HG03060 (cell line): ENCODE results near the gene SLC38A1.
A peak's percentile ranks its signal among the peaks of the same experiment; 100 is the strongest.

Experiments
- ATAC-seq: cut with Tn5 transposase; IDR thresholded peaks from one replicate; pipeline ENCODE4 v1.9.1; 2021; ENCODE audit warnings: low read depth, moderate number of reproducible peaks; ENCODE audit not compliant: unreplicated experiment

The SLC38A1 gene

DNA sequence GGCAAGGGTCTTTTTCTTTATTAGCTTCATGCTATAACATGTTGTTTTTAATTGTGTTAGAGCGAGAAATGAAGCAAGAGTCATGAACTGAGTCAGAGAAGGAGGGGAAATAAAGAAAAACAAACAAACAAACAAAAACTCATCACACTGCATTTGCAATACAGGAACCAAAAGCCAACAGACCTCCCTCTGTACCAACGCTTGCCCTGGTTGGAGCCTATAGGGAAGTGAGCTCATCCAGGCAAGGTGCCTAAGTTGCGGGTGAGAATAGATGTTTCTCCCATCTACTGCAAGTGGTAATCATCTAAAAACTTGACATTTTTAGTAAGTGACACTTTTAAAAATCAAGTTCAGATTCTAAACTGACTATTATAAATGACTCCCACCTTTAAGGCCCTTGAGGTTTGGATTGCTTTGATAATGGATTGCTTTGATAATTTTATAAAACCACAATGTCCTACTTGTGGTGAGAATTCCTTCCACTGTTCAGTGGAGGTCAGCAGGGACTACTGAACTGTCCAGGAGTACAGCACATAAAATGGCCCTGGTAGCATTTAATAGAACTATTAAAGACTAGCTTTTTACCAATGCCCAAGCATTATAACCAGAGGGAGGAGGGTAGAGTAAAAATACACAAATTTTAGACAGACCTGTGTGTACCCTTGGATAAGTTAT, 31.3 kb downstream of the SLC38A1 start:
- no peak for ATAC-seq

DNA sequence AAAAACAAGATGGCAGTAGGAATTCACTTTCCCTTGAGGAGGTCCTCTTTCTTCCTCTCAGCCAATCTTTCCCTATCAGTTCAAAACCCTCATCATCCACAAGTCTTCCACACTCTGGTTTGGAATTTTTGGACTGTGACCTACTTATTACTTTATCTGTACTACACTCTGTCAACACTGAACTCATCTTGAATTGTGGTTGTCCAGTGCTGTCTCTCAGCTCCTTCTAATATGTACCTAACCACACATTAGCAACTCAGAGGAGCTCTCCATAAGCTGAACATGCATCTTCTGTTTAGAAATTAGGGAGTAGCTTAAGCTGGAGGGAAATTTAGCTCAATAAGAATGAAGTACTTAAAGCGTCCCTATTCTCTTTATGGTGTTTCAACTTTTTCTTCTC, 34.8 kb downstream of the SLC38A1 start:
- no peak for ATAC-seq

DNA sequence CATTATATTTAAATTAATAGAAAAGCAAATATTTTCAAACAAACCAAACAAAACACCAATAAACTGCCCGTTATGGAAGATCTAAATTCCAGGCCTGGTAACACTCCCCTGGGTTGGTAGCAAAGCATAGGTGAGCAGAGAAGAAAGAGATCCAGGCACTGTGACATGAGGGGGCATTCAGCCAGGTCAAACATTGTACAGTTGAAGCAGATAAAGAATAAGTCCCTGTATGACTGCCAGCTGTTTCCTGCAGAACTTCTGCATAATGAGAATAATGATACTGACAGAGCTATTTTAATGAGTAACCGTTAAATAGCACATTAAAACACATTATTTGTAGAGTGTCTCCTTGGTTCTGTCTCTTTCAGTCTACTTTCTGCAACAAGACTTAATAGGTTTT, 35.4 kb downstream of the SLC38A1 start:
- no peak for ATAC-seq

DNA sequence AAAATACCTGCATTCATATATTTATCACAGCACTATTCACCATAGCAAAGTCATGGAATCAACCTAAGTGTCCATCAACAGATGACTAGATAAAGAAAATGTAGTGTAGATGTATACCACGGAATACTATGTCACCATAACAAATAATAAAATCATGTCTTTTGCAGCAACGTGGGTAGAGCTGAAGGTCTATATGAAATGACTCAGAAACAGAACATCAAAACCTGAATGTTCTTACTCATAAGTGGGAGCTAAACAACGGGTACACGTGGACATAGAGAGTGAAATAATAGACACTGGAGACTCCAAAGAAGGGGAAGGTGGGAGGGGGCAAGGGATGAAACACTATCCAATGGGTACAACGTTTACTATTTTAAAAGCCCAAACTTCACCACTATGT, 37.9 kb downstream of the SLC38A1 start:
- no peak for ATAC-seq

DNA sequence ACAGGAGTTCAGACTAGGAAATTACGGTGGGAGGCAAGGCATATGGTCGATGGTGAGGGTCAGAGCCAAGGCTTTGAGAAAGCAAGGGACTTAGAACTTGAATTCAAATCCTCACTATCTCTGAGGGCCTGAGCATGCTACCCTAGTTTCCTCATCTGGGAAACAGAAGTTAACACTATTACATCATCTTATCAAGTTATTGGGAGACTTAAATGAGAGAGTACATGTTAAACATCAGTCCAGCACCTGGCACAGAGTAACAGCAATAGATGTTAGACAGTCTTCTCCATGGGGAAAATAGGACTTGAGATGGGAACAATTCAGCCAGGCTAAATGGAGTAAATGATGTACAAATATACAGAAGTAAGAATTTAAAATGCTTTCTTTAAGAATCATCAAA, 38.5 kb downstream of the SLC38A1 start:
- no peak for ATAC-seq

DNA sequence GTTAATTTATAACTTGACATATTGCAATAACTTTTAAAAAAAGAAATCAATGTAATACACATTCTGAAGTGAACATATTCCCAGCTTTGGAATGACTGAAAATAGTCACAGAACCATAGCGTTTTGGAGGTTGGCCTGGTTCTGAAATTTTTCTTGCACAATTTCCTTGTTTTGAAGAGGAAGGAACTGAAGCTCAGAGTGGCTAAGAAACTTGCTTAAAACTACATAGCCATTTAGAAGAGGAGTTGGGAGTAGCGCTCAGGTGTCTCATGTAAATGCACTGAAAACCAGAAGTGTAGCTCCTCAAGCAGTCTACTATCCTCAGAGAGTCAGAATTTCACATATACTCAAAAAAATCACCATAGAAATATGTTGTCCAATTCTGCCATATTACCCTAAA, 41.2 kb downstream of the SLC38A1 start:
- ATAC-seq: no peak

DNA sequence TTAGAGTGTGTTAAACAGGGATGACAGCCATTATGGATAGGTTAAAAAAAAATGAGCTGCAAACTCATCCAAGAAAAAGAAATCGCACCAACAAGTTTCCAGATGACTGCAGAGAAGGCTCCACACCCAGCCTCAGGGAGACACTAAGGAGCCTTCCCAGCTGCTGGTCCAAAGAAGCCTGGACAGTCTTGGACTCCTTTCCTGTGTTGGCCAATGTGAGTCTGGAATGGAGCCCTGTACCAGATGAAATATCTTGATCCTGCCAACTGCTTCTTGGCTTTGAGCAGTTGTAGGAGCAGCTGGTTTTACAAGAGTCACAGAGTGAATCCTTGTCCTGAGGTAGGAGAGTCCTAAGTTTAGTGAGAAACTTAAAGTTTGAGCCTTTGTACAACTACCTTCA, 44.5 kb downstream of the SLC38A1 start:
- ATAC-seq: no peak

DNA sequence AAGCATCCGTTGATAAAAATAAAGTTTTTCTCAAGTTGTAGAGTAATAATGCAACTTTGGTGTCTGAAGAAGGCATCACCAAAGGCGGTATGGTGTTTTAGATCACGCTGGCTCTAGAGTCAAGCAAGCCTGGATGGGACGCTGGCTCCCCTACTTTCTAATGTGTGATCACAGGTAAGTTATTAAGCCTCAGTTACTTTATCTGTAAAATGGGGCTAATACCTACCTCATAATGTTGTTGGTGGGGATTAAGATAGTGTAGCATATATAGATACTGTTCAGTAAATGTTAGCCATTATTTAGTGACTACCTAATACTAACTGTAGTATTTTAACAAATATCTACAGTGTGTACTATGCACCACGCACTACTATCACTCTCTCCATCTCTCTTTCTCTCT, 45.8 kb downstream of the SLC38A1 start:
- ATAC-seq: no peak

DNA sequence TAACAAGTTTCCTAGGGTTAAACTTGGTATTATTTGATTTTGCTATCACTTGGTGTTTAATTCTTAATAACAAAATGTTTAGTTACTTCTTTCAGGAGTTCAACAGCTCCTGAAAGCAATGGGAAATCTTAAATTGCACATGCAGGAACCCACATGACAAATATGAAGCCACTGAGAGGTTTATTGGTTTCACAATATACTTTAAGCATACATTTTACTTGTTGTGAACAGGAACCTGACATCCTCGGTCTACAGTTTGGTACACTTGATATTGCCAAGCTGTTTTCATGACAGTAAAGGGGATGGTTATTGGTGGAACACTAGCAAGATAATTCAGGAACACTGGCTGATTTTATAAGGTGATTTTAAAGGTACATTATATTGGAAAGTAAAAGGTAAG, 46.2 kb downstream of the SLC38A1 start:
- ATAC-seq: no peak

DNA sequence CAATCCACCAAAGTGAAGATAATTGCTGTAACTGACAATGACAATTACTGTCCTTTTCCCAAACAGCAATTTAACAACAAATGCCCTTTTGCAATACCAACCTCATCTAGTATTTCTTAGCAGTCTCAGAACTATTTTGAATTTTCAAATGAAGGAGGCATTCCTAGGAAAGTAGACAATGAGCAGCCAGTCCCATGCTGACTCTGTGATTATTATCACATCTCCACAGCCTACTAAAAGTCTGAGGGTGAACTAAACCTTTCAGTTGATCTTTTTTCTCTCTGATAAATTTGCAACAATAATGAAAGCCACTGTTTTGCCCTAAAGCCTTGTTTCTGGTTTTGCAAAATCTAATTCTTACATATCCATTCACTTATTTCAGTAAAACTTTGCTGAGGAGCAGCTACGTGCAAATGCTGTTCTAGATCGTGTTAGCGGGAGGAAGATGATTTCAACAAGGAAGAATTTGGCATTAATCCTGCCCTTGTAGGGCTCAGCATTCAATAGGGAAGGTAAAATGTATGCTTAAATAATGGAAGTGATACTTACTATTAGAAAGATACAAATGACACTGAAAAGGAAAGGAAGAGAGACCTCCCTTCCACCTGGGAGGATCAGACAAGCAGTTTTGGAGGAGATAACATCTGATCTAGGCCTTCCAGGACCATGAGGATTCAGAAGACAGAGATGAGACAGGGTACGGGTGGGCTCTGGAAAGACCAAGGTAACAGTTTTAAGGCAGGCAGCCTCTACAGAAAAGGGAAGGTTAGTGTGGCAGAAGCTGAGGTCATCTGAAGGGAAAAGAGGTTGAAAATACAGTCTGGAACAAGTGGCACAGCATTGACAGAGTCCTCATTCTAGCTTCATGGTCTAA, 47.4 kb downstream of the SLC38A1 start:
- no peak for ATAC-seq

DNA sequence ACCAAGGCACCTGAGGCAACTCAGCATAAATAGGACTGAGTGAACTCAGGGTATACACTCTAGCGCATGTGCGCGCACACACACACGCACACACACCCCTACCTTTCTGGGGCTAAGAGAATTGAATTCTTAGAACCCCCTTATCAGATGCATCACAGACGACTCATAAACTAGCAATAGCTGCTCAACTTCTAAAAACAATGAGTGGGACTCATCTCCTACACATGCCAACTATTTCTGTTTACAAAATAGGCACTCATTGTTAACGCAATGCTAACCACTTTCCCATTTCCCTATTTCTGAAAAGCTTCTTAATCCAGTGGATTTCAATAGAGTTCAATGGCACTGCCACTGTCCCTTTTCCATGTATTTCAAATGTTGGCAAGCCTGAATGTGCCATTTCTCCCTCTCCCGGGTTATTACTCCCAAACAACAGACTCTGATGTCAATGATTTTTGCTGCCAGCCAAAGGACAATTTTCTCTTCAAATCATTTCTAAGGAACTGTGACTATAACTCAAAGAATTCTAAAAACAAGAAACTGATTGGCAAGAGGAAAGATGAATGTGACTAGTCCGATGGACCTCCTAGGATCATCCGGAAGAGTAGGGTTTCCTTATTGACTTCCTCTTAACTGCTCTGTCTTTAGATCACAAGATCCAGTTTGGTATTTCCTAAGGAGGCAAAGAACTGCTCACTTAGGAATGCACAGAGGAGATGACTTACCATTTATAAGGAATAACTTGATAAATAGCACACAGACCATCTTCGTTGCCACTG, 48.8 kb downstream of the SLC38A1 start:
- ATAC-seq: no peak

DNA sequence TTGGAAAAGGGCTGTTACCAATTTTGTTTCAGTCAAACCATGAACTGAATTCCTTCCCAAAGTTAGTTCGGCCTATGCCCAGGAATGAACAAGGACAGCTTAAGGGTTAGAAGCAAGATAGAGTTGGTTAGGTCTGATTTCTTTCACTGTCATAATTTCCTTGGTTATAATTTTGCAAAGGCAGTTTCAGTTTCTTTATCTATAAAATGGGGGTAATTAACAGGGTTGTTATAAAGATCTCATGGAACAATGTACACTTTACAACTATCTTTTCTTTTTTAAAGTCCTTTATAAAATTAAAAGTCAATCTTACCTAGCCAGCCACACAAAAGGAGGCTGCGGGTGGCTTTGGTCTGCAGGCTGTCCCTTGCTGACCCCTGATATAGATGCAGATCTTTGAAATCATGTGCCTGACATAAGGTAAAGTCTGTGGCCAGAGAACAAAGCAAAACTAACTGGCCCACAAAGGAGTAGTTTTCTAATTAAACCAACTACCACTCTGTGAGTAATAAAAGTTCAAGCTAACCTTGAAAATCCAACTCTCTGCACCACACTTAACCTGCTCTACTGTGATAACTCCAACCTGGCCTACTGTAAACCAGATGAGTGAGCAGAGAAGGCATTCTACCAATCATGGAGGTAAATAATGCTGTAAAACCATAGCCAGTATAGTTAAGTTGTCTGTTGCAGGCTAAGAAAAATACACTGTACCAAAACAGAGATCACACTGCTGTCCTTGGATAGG, 49.5 kb downstream of the SLC38A1 start:
- ATAC-seq: no peak

DNA sequence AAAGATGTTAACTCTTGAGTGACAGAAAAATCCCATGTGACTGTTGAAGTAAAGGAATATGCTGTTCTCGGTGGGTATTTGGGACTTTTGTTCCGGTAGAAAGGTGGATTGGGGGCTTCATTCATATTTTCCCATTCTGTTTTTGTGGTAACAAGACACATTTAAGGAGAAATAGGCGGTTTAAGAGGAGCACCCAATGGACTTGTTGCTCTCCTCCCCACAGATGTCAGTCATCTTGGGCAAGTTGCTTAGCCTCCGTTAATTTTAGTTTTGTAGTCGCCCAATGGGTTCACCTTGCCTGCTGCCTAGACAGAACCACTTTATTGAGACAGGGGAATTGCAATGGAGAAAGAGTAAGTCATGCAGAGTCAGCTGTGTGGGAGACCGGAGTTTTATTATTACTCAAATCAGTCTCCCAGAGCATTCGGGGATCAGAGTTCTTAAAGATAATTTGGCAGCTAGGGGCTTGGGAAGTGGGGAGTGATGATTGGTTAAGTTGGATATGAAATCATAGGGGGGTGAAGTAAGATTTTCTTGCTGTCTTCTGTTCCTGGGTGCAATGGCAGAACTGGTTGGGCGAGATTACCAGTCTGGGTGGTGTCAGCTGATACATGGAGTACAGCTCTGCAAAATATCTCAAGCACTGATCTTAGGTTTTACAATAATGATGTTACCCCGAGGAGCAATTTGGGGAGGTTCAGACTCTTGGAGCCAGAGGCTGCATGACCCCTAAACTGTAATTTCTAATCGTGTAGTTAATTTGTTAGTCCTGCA, 50.3 kb downstream of the SLC38A1 start:
- ATAC-seq: no peak

DNA sequence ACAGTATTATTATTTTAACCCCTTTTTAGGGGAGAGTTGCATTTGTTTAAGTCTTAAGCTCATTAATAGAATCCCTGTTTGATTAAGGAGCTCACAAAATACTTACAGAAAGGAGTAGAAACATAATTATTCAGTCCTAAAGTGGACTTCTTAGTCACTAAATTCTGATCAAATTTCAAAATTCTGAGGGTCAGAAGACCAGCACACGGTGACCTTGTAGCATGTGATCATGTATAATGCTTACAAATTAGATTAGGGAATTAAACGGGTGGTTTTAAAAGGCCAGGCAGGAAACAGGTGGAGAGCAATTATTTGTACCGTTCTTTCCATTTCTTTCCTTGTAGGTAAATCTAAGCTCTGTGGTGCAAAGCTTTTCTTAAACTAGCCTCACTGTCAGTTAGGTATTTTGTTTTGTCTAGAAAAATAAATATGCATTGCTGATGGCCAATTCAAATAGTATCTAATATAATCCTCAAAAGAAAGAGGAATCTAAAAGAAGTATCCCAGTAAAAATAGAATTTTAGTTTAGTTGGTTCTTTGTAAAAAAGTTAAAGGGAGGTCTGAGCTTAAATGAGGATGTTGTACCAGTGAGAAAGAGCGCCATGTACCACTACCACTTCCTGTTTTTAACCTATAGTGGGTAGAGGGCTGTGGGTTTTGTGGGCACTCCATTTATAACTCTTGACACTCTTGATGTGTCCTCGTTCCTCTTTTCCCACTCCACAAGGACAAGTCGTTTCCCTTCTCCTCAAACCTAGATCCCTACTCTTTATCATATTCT, 51.1 kb downstream of the SLC38A1 start:
- peak; percentile 69 for ATAC-seq

DNA sequence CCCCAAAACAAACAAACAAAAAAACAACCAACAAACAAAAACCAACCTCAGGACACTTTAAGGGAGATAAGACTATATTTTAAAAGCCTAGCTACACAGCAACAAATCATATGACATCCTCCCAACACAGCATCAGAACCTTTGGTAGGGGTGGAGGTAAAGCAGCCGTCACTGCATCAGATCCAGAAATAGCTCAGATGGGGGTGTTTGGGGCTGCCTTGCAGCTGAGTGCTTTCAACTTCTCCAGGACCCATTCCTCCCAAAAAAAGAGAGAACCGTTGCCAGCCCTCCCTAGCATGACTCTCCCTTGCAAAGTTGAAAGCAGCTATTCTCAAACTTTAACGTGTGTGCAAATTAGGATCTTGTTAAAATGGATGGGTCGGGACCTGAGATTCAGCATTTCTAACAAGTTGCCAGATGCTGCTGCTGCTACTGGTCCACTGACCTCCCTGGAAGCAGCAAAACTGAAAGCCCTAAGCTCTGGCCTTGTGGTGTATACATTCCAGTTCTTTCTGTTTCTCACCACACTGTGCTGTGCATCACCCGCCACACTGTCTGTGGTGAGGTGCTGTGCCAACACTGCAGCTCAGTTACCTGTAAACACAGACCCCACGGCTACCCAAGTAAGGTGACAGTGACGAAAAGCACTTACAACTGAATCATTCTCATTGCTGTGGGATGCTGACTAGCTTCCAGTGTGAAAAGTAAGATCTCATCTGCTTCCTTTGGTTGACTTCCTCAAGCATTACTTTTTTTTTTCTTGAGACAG, 54.0 kb downstream of the SLC38A1 start:
- peak; percentile 44 for ATAC-seq

DNA sequence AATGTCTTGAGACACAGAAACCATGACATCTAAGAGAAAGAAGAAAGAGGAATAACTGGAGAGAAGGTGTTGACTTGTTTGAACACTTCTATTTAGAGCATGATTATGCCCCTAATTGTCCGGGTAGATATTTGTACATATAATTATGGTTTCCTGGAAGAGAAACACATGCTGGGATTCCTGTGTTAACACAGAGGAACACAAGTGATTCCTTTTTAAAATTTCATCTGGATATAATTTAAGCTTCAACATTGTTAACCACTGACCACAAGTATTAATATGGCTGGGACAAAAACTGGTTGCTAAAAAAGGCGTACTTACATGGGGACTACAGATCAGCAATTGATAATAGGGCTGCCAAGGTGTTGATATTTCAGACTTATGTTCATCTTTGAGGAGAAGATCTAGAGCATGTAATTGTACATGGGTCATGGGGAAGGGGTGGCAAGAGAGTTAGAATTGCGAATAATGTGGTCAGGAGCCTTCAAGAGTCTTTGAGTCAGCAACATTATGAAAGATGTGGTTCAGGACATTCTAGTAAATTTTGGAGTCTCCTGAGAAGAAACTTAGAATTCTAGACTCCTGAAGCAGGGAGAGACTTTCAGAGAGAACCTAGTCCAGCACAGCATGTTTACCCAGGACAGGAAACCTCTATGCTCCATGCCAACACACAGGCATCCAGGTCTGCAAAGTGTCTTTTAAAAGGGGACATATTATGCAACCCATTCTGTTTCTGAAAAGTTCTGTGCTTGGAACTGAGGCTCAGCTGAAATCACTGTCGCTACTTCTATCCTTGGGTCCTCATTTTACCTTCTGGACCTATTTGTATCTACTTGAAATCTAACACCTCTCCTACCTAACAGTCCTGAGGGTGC, 56.5 kb downstream of the SLC38A1 start:
- ATAC-seq: no peak

DNA sequence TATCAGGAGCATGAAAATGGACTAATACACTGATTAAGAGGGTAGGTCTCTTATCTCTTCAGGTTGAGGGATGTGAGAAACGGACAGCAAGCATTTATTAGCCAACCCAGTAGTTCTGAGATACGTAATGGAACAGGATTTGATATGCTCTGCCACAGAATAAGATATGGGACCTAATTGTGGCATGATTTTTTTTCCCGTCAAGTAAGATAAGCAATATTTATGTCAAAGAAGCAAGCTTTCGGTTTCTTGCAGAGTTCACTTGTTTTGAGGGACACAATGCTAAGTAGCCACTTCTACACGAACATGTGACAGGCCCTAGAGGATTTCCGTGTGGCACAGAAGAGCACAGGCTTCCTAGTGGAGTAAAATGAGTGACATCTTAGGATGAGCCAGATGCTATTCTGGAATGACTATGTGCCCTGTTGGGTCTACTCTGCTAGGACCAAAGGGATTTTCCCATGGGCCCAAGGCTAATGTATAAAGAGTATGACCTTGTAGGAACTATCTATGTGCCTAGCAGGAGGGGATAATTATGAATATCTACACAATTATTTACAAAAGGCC, 57.9 kb downstream of the SLC38A1 start:
- ATAC-seq: no peak
